Tibial artery (tissue), 4 donors: ENCODE measurements around the gene TYW1.
"Not testable (repeated sequence)": the region's sequence is repeated elsewhere in the genome, so short reads cannot be mapped to it uniquely, and the experiment has no call there.

Experiments
- DNase-seq, 2 donors: peaks; one replicate each; pipeline ENCODE4 v3.0.0-alpha.2; 2019
- H3K27ac ChIP-seq, 2 donors: fragments of 200-600 bp; sonication (generic) in 1 of 2; 1 replicate in 1 of 2; 2 replicates in 1 of 2; pipeline ENCODE4 v1.5.1; 2018 to 2019; ENCODE audit warnings: mild to moderate bottlenecking in 1 of 2
- H3K27me3 ChIP-seq, 2 donors: fragments of 200-600 bp; sonication (generic) in 1 of 2; one replicate each; pipeline versions ENCODE4 v1.5.1 to v1.6.0; 2016 to 2019
- H3K36me3 ChIP-seq, 3 donors: fragments of 200-600 bp; sonication (generic) in 2 of 3; one replicate each; pipeline ENCODE4 v1.5.1; 2016 to 2019; ENCODE audit warnings: mild to moderate bottlenecking in 2 of 3
- H3K4me1 ChIP-seq, 4 donors: fragments of 200-600 bp; sonication (generic) in 2 of 4; 1 replicate in 3 of 4; 2 replicates in 1 of 4; pipeline ENCODE4 v1.5.1; 2016 to 2019
- H3K4me3 ChIP-seq, 2 donors: fragments of 200-600 bp; sonication (generic) in 1 of 2; 1 replicate in 1 of 2; 2 replicates in 1 of 2; pipeline ENCODE4 v1.5.1; 2018 to 2019; ENCODE audit warnings: mild to moderate bottlenecking in 2 of 2
- H3K9me3 ChIP-seq, 3 donors: fragments of 200-600 bp; sonication (generic) in 1 of 3; one replicate each; pipeline ENCODE4 v1.5.1; 2016 to 2019
- CTCF ChIP-seq, 2 experiments: fragments of 200-600 bp in 1 of 2; fragments of 450-650 bp in 1 of 2; IDR thresholded peaks; one replicate each; pipeline ENCODE4 v1.5.1; 2017 to 2019; ENCODE audit warnings: antibody characterized with exemption in 2 of 2, mild to moderate bottlenecking in 1 of 2, moderate library complexity in 1 of 2
- intact Hi-C: fragments of 100-400 bp; cut with DNase I; formaldehyde crosslinking; loops from one replicate; pipeline ENCODE4 v1.15.0; 2023; ENCODE audit warnings: low total_unique reads

The TYW1 gene

DNA sequence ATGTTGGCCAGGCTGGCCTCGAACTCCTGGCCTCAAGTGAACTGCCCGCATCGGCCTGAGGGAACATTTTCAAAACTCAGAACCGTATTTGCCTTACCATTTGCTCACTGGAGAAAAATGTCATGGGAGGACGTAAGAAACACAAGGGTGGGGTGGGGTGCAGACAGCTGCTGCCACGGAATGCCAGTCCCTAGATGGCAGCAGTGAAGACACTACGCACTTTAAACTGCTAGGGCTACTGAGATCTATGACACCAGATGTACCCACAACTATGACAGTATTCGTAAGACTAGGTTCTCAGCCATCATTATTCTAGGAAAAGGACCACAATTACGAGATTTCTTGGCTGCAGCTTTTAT lies 2.0 kb upstream of the TYW1 start:
- H3K4me1 ChIP-seq: peaks cover 0 to 40% (median 26%) of the 10 kb centered on the region in 4 donors
- peaks cover 40 to 51% (median 47%) of the 10 kb centered on the region in 3 donors for H3K36me3 ChIP-seq
- not testable (repeated sequence) for H3K27me3 ChIP-seq, H3K9me3 ChIP-seq
- H3K27ac ChIP-seq: peak overlapping the region; percentile 99 to 100
- intact Hi-C loops: loop anchor here (5.0 to 10.0 kb wide), 3 partner anchors 150 to 340 kb away; partner anchors contain the start of gene RABGEF1
- H3K4me3 ChIP-seq: peak overlapping the region; percentile 96
- TF ChIP-seq CTCF (IDR thresholded peaks at IDR 0.05): peak; percentile 13 to 21
- peak; percentile 64 to 89 for DNase-seq

GRCh38 chr7:66995050-66995776 lies 1.4 kb upstream of the TYW1 start, which contains the start of gene SBDS:
SBDS (minus strand) TSS chr7:66995586; CDS start chr7:66995417, 169 bp downstream.
- not testable (repeated sequence) for H3K9me3 ChIP-seq, H3K27me3 ChIP-seq
- Histone ChIP-seq H3K27ac (peak within 1 kb of the TSS; percentile 99 to 100), H3K4me3 (peak within 1 kb of the TSS; percentile 96), H3K36me3 (peaks cover 35 to 51% (median 42%) of the 10 kb centered on the region in 3 donors), H3K4me1 (peaks cover 0 to 40% (median 26%) of the 10 kb centered on the region in 4 donors)
- intact Hi-C loops: loop anchor here (5.0 to 10.0 kb wide), 3 partner anchors 150 to 340 kb away; partner anchors contain the start of gene RABGEF1
- peak; percentile 93 to 98 for DNase-seq

DNA sequence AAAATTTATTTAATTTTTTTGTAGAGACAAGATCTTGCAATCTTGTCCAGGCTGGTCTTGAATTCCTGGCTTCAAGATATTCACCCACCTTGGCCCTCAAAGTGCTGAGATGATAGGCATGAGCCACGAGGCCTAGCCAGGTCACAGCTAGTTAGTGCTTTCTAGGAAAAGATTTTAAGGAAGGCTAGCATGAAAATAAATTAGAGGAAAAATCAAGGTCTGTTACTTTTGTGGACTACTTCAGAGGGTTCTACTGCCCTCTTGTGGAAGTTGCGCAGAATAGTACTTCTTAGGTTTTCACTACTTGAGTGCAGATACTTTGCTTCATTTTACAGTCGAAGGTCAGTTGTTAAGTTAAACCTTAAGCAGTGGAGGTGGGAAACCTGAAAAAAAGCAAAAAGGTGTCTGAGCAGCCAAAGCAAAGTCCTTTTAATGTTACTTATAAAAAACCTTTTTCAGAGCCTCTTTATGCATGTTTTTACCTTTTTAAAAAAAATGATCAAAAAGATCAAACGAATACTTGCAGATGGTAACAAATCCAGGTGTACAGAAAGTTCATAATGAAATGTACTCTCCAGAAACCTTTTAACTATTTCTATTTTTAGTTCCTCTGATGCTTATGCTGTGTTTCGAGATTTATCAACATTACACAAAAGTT lies 4.1 kb downstream of the TYW1 start:
- H3K27ac ChIP-seq, intact Hi-C loops, H3K9me3 ChIP-seq, H3K27me3 ChIP-seq, H3K4me1 ChIP-seq, DNase-seq, H3K4me3 ChIP-seq: not testable (repeated sequence)
- TF ChIP-seq CTCF (IDR thresholded peaks at IDR 0.05): peak in 1 of 2 experiments; percentile 39
- H3K36me3 ChIP-seq: peaks cover 0 to 32% (median 14%) of the 10 kb centered on the region in 3 donors

DNA sequence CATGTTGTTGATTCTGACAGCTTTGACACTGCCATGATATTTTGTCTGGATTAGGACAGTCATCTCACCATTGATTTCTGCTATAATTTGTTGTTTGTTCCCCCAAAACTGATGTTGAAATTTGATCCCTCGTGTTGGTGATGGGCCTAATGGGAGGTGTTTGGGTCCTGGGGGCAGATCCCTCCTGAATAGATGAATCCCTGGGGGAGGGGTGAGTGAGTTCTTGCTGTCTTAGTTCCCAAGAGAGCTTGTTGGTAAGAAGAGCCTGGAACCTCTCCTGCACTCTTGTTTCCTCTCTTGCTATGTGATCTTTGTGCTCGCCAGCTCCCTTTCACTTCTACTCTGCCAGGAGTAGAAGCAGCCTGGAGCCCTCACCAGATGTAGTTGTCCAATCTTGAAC lies 7.5 kb downstream of the TYW1 start:
- intact Hi-C loops, DNase-seq, H3K27ac ChIP-seq, H3K4me3 ChIP-seq, H3K27me3 ChIP-seq, H3K9me3 ChIP-seq, H3K4me1 ChIP-seq: not testable (repeated sequence)
- peaks cover 10 to 59% (median 36%) of the 10 kb centered on the region in 3 donors for H3K36me3 ChIP-seq

GRCh38 chr7:67006965-67007364 lies 10.3 kb downstream of the TYW1 start:
- intact Hi-C loops: no loop called here
- H3K36me3 ChIP-seq: peaks cover 36 to 76% (median 57%) of the 10 kb centered on the region in 3 donors
- no peak overlapping the region for H3K27ac ChIP-seq
- no peak for DNase-seq
- no peak overlapping the region for H3K4me3 ChIP-seq
- no peaks in the 10 kb centered on the region for H3K27me3 ChIP-seq
- no peaks in the 10 kb centered on the region for H3K9me3 ChIP-seq
- TF ChIP-seq CTCF (IDR thresholded peaks at IDR 0.05): no peak
- no peaks in the 10 kb centered on the region for H3K4me1 ChIP-seq

DNA sequence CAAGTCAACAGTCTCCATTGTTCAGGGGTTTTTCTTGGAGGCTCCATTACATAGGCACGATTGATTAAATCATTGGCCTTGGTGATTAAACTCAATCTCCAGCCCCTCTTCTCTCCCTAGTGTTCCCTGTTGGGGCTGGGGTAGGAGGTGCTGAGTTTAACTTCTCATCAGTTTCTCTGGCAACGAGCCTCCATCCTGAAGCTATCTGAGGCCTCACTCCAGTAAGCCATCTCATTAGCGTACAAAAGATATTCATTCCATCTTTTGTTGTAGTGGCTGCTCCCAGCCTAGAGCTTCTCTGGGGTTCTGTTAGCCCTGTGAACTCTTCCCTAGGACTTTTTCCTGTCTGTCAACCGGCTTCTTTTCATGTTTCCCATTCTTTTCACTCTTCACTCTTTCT lies 11.6 kb downstream of the TYW1 start:
- Histone ChIP-seq H3K36me3 (peaks cover 43 to 81% (median 62%) of the 10 kb centered on the region in 3 donors), H3K4me3 (no peak overlapping the region), H3K4me1 (no peaks in the 10 kb centered on the region), H3K27me3 (no peaks in the 10 kb centered on the region), H3K27ac (no peak overlapping the region), H3K9me3 (no peaks in the 10 kb centered on the region)
- TF ChIP-seq CTCF (IDR thresholded peaks at IDR 0.05): no peak
- intact Hi-C loops: no loop called here
- DNase-seq: no peak

DNA sequence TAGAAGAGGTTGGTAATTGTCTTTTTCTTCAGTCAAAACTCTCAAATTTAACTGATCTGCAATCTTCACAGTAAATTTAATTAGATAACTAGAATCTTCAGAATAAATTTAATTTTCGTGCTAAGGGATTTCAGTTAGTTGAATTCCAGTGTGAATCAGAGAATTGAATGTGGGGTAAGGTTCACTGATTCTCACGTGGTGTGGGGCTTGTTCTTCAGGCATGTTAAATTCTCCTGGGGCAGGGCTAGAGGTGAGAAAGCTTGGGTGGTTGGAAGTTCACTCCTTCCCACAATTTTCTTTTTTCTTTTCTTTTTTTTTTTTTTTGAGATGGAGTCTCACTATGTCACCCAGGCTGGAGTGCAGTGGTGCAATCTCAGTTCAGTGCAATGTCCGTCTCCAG lies 13.0 kb downstream of the TYW1 start:
- H3K4me1 ChIP-seq, H3K4me3 ChIP-seq, DNase-seq, H3K9me3 ChIP-seq, H3K27me3 ChIP-seq, H3K27ac ChIP-seq, intact Hi-C loops: not testable (repeated sequence)
- H3K36me3 ChIP-seq: peaks cover 52 to 90% (median 72%) of the 10 kb centered on the region in 3 donors

GRCh38 chr7:67014076-67014622 lies 17.5 kb downstream of the TYW1 start:
- intact Hi-C loops, H3K27ac ChIP-seq, DNase-seq, H3K27me3 ChIP-seq, H3K4me1 ChIP-seq, H3K9me3 ChIP-seq, H3K4me3 ChIP-seq: not testable (repeated sequence)
- peaks cover 73 to 89% (median 76%) of the 10 kb centered on the region in 3 donors for H3K36me3 ChIP-seq

- H3K4me3 ChIP-seq, H3K4me1 ChIP-seq, H3K27ac ChIP-seq, H3K9me3 ChIP-seq, DNase-seq, intact Hi-C loops, H3K27me3 ChIP-seq: not testable (repeated sequence)
- H3K36me3 ChIP-seq: peaks cover 65 to 96% (median 78%) of the 10 kb centered on the region in 3 donors
These were observed 21.3 kb downstream of the TYW1 start for GRCh38 chr7:67017971-67018370.
